Neural progenitor cell (in vitro differentiated cells): Measurements from ENCODE around the gene KRTAP5-5. TPM values are rescaled to one million over a fixed set of nuclear protein-coding genes. Genes with fewer than 3 reads are reported as not detected.

Experiments
- DNase-seq: peaks from one replicate; pipeline ENCODE4 v3.0.0-alpha.2; 2016; ENCODE audit warnings: low spot score
- H2AFZ ChIP-seq: fragments of 200-600 bp; sonication (generic); replicated peaks from 2 replicates; pipeline ENCODE4 v1.6.1; 2016; ENCODE audit warnings: antibody characterized with exemption
- H3F3A ChIP-seq: fragments of 200-600 bp; sonication (generic); 2 replicates; pipeline ENCODE4 v1.6.1; 2016; ENCODE audit warnings: antibody characterized with exemption, low read depth
- H3K27ac ChIP-seq: fragments of 200-600 bp; sonication (generic); 2 replicates; pipeline ENCODE4 v1.5.1; 2016; ENCODE audit warnings: mild to moderate bottlenecking
- H3K27me3 ChIP-seq: fragments of 200-600 bp; sonication (generic); 2 replicates; pipeline ENCODE4 v1.6.1; 2016; ENCODE audit warnings: mild to moderate bottlenecking, moderate library complexity
- H3K36me3 ChIP-seq: fragments of 200-600 bp; sonication (generic); 2 replicates; pipeline ENCODE4 v1.5.1; 2016
- H3K4me1 ChIP-seq: fragments of 200-600 bp; sonication (generic); 2 replicates; pipeline ENCODE4 v1.6.1; 2016; ENCODE audit warnings: mixed run types
- H3K4me2 ChIP-seq: fragments of 200-600 bp; sonication (generic); 2 replicates; pipeline ENCODE4 v1.6.1; 2016
- H3K4me3 ChIP-seq: fragments of 200-600 bp; sonication (generic); 2 replicates; pipeline ENCODE4 v1.5.1; 2016
- H3K79me2 ChIP-seq: fragments of 200-600 bp; sonication (generic); 2 replicates; pipeline ENCODE4 v1.6.1; 2016; ENCODE audit warnings: low read depth
- H3K9ac ChIP-seq: fragments of 200-600 bp; sonication (generic); 2 replicates; pipeline ENCODE4 v1.6.1; 2016
- H3K9me3 ChIP-seq: fragments of 200-600 bp; sonication (generic); 2 replicates; pipeline ENCODE4 v1.5.1; 2016; ENCODE audit warnings: low read depth
- H4K20me1 ChIP-seq: fragments of 200-600 bp; sonication (generic); 2 replicates; pipeline ENCODE4 v1.6.1; 2016; ENCODE audit warnings: low read depth
- H3K27ac Mint-ChIP-seq: 3 replicates; pipeline ENCODE4 v1.8.0; 2021; ENCODE audit warnings: mixed read lengths
- H3K27me3 Mint-ChIP-seq: 2 replicates; pipeline ENCODE4 v1.8.0; 2022; ENCODE audit warnings: low read depth, mild to moderate bottlenecking, inconsistent platforms, moderate library complexity, mixed read lengths; ENCODE audit not compliant: insufficient read depth
- H3K36me3 Mint-ChIP-seq: 3 replicates; pipeline ENCODE4 v1.8.0; 2021; ENCODE audit warnings: mixed read lengths
- H3K4me1 Mint-ChIP-seq: 3 replicates; pipeline ENCODE4 v1.8.0; 2021; ENCODE audit warnings: mixed read lengths
- H3K4me3 Mint-ChIP-seq: 3 replicates; pipeline ENCODE4 v1.8.0; 2021; ENCODE audit warnings: mild to moderate bottlenecking, moderate library complexity, mixed read lengths
- H3K9me3 Mint-ChIP-seq: 3 replicates; pipeline ENCODE4 v1.8.0; 2020; ENCODE audit warnings: mixed read lengths
- CTCF ChIP-seq: fragments of 200-600 bp; sonication (generic); IDR thresholded peaks from 2 replicates; pipeline ENCODE4 v1.5.1; 2017; ENCODE audit warnings: antibody characterized with exemption, mild to moderate bottlenecking
- EZH2 ChIP-seq: fragments of 200-600 bp; sonication (generic); IDR thresholded peaks from 2 replicates; pipeline ENCODE4 v1.6.1; 2017; ENCODE audit warnings: antibody characterized with exemption, mild to moderate bottlenecking, moderate library complexity
- EZH2phosphoT487 ChIP-seq: fragments of 200-600 bp; sonication (generic); IDR thresholded peaks from 2 replicates; pipeline ENCODE4 v1.6.1; 2017; ENCODE audit warnings: antibody characterized with exemption
- total RNA-seq: library from RNA; depleted of rRNA; stranded (reverse); fragments of >200 nt; gene quantifications from 2 replicates; pipeline ENCODE4 v1.2.3, GENCODE V29; 2015; ENCODE audit warnings: low replicate concordance

Gene KRTAP5-5
- total RNA-seq, 1 donor from 2014 or later, result not detected

- no peak for DNase-seq
- peaks cover 12% of the 10 kb centered on the region for H3K4me1 Mint-ChIP-seq
- no peaks in the 10 kb centered on the region for H4K20me1 ChIP-seq
- no peaks in the 10 kb centered on the region for H3K36me3 ChIP-seq
- TF ChIP-seq EZH2phosphoT487 (no peak), EZH2 (no peak), CTCF (no peak)
- no peaks in the 10 kb centered on the region for H3F3A ChIP-seq
- H3K9me3 Mint-ChIP-seq, result no peaks in the 10 kb centered on the region
- H3K27ac Mint-ChIP-seq, result no peak overlapping the region
- H2AFZ ChIP-seq, result no peak overlapping the region
- no peaks in the 10 kb centered on the region for H3K9me3 ChIP-seq
- H3K4me1 ChIP-seq, result no peaks in the 10 kb centered on the region
- no peaks in the 10 kb centered on the region for H3K79me2 ChIP-seq
- peaks cover 36% of the 10 kb centered on the region for H3K27me3 ChIP-seq
- no peak overlapping the region for H3K27ac ChIP-seq
- no peak overlapping the region for H3K4me3 Mint-ChIP-seq
- no peak overlapping the region for H3K4me2 ChIP-seq
- H3K27me3 Mint-ChIP-seq, result peaks cover 4% of the 10 kb centered on the region
- H3K36me3 Mint-ChIP-seq, result no peaks in the 10 kb centered on the region
- no peak overlapping the region for H3K4me3 ChIP-seq
- H3K9ac ChIP-seq, result no peak overlapping the region
Observed at GRCh38 chr11:1633864-1634263, 4.3 kb downstream of the KRTAP5-5 start.

GRCh38 chr11:1636291-1636950 lies 6.8 kb downstream of the KRTAP5-5 start:
- Histone ChIP-seq H3K27ac (no peak overlapping the region), H4K20me1 (no peaks in the 10 kb centered on the region), H3K4me2 (no peak overlapping the region), H3K9me3 (no peaks in the 10 kb centered on the region), H3K36me3 (no peaks in the 10 kb centered on the region), H3K9ac (no peak overlapping the region), H3K79me2 (no peaks in the 10 kb centered on the region), H3F3A (no peaks in the 10 kb centered on the region), H2AFZ (no peak overlapping the region), H3K4me3 (no peak overlapping the region), H3K27me3 (peaks cover 18% of the 10 kb centered on the region), H3K4me1 (no peaks in the 10 kb centered on the region)
- H3K4me3 Mint-ChIP-seq, result no peak overlapping the region
- TF ChIP-seq CTCF, result no peak
- no peak for TF ChIP-seq EZH2
- no peak for TF ChIP-seq EZH2phosphoT487
- peak; percentile 1 for DNase-seq
- no peaks in the 10 kb centered on the region for H3K36me3 Mint-ChIP-seq
- H3K9me3 Mint-ChIP-seq, result no peaks in the 10 kb centered on the region
- H3K4me1 Mint-ChIP-seq, result peaks cover 12% of the 10 kb centered on the region
- no peak overlapping the region for H3K27ac Mint-ChIP-seq
- peaks cover 8% of the 10 kb centered on the region for H3K27me3 Mint-ChIP-seq

GRCh38 chr11:1637628-1638027 lies 8.1 kb downstream of the KRTAP5-5 start:
- H3K4me1 Mint-ChIP-seq, result peaks cover 10% of the 10 kb centered on the region
- H3K27ac Mint-ChIP-seq, result no peak overlapping the region
- no peak overlapping the region for H3K4me3 Mint-ChIP-seq
- peaks cover 6% of the 10 kb centered on the region for H3K27me3 ChIP-seq
- H2AFZ ChIP-seq, result no peak overlapping the region
- no peaks in the 10 kb centered on the region for H3K36me3 Mint-ChIP-seq
- peaks cover 8% of the 10 kb centered on the region for H3K27me3 Mint-ChIP-seq
- no peaks in the 10 kb centered on the region for H3K79me2 ChIP-seq
- H4K20me1 ChIP-seq, result no peaks in the 10 kb centered on the region
- no peaks in the 10 kb centered on the region for H3F3A ChIP-seq
- TF ChIP-seq CTCF, result no peak
- no peak for TF ChIP-seq EZH2
- TF ChIP-seq EZH2phosphoT487, result no peak
- H3K36me3 ChIP-seq, result no peaks in the 10 kb centered on the region
- no peaks in the 10 kb centered on the region for H3K9me3 ChIP-seq
- H3K4me1 ChIP-seq, result no peaks in the 10 kb centered on the region
- no peak overlapping the region for H3K4me3 ChIP-seq
- H3K4me2 ChIP-seq, result no peak overlapping the region
- H3K9me3 Mint-ChIP-seq, result no peaks in the 10 kb centered on the region
- H3K27ac ChIP-seq, result no peak overlapping the region
- DNase-seq, result no peak
- H3K9ac ChIP-seq, result no peak overlapping the region
